GM21619 (cell line): ENCODE measurements around the gene PDCL3.

Experiments used
- ATAC-seq: cut with Tn5 transposase; IDR thresholded peaks from one replicate; pipeline ENCODE4 v1.9.1; 2021; ENCODE audit not compliant: unreplicated experiment

PDCL3 gene

DNA sequence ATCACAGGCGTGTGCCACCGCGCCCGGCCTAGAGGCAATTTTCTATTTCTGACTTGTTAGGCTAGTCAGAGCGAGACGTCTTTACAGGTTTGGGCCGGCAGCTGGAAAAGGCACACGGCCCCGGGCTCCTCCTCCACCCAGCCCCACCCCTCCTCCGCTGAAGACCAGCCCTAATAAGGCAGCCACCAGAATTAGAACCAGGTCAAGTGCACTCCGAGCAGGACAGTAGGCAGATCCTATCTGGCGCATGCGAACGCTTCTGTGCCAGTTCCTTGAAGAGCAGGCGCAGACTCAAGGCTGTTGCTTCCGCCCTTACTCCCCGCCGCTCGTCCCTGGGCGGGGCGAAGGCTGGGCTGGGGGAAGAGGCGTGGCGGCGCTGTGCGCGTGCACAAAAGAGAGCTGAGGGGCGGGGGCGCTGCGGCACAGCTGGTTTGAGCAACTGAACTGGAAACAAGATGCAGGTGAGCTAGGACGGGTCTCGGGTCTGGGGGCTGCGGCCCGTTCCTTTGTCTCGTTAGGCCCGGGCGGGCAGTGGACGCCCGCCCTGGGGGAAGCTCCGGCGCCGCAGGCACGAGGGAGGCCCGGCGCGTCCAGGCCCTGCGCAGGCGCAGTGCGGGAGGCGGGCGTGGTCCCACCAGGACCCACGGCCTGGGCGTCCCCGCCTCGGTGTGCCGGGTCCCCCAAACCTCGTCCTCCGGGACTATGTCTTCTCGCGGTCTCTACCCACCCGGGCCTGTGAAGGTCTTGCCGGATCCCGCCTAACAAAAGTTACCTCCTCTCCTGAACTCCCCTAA lies at the start of gene PDCL3:
TSS of gene PDCL3 (plus strand) at position 381 of the 794 bp plus-strand sequence. CDS start at position 456, 75 bp downstream.
- ATAC-seq = peak; percentile 91

DNA sequence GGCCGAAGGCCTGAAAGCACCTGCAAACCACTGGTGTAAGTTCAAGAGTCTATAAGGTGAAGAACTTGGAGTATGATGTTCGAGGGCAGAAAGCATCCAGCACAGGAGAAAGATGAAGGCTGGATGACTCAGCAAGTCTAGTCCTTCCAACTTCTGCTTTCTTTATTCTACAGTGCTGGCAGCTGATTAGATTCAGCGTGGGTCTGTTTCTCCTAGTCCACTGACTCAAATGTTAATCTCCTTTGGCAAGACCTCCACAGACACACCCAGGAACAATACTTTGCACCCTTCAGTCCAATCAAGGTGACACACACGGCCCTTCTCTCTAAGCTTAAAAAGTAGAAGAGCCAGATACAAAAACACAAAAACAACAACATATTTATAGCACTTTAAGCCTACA lies 49.1 kb upstream of the PDCL3 start:
- no peak for ATAC-seq

- ATAC-seq = no peak
These were observed 45.2 kb upstream of the PDCL3 start for GRCh38 chr2:100517556-100517955.

DNA sequence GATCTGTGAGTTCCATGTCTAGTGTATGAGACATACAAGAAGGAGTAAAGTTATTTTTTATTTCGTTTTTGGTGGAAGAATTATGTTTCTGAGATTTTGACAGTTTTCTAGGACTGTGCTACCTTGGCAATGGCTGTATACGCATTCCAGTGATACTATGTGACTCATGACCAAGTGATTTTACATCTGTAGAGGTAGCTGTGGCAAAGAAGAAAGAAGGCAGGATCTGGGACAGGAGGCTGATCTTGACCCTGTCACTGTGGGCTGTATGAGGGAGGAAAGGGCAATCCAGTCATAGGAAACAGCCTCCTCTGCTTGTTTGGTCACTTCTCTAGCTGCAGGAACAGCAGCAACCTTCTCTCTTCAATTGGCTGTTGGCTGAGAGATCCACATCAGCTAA lies 44.0 kb upstream of the PDCL3 start:
- no peak for ATAC-seq

- ATAC-seq = no peak
These were observed 42.6 kb upstream of the PDCL3 start for GRCh38 chr2:100520224-100520623.

GRCh38 chr2:100522430-100522829 lies 40.4 kb upstream of the PDCL3 start:
- ATAC-seq = no peak

- ATAC-seq = no peak
These were observed 38.5 kb upstream of the PDCL3 start for GRCh38 chr2:100524331-100524730.

DNA sequence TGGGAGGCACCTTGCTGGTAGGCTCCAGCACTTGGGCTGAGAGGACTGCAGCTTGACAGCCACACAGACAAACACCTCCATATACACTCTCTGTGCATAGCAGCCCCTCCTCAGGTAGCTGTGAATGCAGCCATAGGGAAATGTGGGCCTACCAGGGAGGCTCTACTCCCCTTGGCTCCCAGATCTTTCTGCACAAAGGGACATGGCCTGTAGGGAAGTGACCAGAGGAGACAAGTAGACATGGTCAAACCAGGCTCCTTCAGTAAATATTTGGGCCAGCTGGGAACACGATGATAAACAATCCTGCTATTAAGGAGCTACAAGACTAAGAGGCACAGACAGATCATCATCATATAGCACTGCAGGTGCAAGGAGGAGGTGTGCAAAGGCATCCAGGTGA lies 35.9 kb upstream of the PDCL3 start:
- no peak for ATAC-seq

DNA sequence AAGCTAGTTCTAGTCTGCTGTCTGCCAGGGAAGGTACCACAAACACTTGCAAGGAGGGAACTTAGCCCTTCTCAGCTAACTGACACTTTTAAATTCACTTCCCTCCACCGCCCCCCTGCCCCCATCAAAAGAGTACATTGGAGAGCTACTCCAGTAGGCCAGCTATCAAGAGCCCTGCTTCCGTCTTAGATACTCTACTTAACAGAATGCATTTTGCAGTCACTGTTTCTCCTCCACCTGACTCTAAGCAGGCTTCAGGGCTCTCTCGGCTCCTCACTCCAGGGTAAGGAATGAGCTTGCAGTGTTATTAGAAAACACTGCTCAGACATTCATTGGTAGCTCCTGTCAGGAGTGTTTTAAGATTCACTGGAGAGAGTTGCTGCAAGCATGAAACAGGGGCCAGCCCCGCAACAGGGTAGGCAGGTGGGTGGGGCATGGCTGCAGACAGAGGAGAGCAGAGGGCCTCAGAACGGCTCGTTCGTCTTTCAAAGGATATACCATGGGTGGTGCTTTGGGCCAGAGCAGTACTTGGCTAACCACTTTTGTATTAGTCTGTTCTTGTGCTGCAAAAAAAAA lies 35.3 kb upstream of the PDCL3 start:
- no peak for ATAC-seq

DNA sequence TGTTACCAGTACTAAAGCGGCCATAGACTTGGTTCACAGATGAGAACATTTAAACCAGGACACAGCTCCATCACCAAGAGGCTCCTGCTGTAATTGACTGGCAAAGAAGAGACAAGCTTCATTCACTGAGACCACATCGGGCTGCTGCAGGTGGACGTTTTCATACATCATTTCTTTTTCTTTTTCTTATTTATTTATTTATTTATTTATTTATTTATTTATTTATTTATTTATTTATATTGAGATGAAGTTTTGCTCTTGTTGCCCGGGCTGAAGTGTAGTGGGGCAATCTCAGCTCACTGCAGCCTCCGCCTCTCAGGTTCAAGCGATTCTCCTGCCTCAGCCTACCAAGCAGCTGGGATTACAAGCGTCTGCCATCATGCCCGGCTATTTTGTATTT lies 33.6 kb upstream of the PDCL3 start:
- no peak for ATAC-seq

DNA sequence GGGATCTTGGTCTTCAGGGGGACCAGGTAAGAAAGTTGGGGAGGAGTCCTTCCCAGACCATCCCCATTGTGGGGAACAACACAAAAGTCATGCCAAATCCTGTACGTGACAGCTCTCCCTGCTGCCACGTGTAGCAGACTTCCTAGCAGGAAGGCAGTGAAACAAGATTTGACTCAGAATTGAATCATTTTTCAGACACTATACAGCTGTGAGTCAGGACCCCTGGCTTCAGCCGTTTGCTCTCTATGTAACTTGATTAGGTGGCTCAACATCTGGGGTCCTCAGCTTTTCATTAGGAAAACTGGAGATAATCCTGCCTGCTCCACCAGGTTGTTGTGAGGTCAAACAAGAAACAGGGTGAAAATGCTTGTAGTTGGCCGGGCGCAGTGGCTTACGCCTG lies 32.9 kb upstream of the PDCL3 start:
- ATAC-seq = no peak

- no peak for ATAC-seq
These were observed 26.9 kb upstream of the PDCL3 start for GRCh38 chr2:100535855-100536254.

DNA sequence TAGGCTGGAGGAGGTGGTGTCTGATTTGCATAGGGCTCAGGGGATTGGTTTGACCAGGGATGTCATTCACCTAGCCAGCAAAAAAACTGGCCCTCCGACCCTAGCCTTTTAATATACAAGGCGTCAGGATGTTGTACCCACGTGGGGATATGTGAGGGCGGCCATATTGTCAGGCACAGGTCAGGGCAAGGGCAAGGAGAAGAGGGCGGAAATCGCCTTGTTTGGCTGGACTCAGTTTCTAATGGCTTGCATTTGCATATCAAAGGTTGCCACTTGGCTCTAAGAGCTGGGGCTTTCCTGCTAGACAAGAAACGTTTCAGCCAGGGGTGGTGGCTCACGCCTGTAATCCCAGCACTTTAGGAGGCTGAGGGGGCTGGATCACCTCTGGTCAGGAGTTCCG lies 24.9 kb upstream of the PDCL3 start:
- ATAC-seq = no peak

GRCh38 chr2:100539221-100539620 lies 23.6 kb upstream of the PDCL3 start:
- ATAC-seq = no peak

- ATAC-seq = no peak
These were observed 21.4 kb upstream of the PDCL3 start for GRCh38 chr2:100541404-100541803.

GRCh38 chr2:100542418-100542817 lies 20.4 kb upstream of the PDCL3 start:
- ATAC-seq = no peak

GRCh38 chr2:100544911-100545596 lies 17.7 kb upstream of the PDCL3 start:
- no peak for ATAC-seq

- no peak for ATAC-seq
These were observed 16.3 kb upstream of the PDCL3 start for GRCh38 chr2:100546469-100546868.

GRCh38 chr2:100548771-100549170 lies 14.0 kb upstream of the PDCL3 start:
- ATAC-seq = no peak

GRCh38 chr2:100551303-100551702 lies 11.5 kb upstream of the PDCL3 start:
- ATAC-seq = no peak

DNA sequence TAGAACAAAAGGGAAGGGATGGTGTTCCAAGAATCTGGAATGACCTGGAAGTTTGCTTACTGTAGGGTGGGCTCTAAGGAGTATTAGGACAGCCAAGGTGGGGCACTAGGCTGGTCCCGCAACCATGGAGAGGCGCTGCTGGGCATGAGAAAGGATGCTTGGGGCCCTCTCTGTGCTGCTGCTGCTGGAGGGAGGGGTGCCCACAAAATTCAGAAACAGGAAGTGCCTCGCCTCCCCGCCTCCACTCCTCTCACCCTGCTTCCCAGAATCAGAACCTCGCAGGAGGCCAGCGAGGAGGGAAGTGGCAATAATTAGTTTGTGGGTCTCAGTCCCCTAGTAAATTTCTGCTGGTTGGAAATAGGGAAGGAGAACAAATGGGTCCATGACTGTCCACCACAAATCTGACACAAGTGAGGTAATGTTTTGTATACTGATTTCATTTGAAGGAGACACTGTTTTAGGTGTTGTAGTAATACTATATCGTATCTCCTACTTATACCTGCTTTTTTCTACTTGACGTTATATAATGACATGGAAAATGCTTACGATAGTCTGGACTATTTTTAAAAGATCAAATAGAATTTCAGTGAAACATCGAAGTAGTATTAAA lies 7.9 kb upstream of the PDCL3 start:
- ATAC-seq = no peak

DNA sequence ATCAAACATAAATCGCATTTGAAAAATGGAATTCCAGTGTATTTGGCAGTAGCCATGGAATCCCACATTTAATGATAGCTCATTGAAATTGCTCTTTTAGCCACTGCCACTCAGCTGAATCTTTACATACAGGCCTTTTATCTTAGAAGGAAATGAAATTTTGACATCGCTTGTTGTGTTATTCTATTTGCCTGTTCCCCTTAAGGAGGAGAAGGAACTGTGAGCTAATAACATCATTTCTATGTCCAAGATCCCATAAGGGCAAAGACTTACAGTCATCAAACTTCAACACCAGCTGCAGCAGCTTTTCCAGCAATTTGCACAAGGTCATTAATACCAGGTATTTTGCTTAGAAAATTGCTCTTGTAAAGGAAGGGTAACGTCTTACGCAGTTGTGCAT lies 6.0 kb upstream of the PDCL3 start:
- ATAC-seq = no peak
